Cardiac muscle cell (in vitro differentiated cells and primary cell): ENCODE data around the gene ZNF555. TPM values are rescaled to one million over a fixed set of nuclear protein-coding genes. Genes with fewer than 3 reads are reported as not detected.
"Not testable (repeated sequence)": the region's sequence is repeated elsewhere in the genome, so short reads cannot be mapped to it uniquely, and the experiment has no call there.

Experiments used
- DNase-seq, 2 donors: peaks; one replicate each; pipeline versions ENCODE4 v3.0.0 to v3.0.0-alpha.2; 2010 to 2017; ENCODE audit warnings: low read depth in 1 of 2, low spot score in 1 of 2
- H3K27ac ChIP-seq: fragments of 200-600 bp; sonication (generic); 2 replicates; pipeline ENCODE4 v1.5.1; 2016
- H3K27me3 ChIP-seq: fragments of 200-600 bp; sonication (generic); 2 replicates; pipeline ENCODE4 v1.6.0; 2016; ENCODE audit warnings: control low read depth
- H3K36me3 ChIP-seq: fragments of 200-600 bp; sonication (generic); 2 replicates; pipeline ENCODE4 v1.5.1; 2016; ENCODE audit warnings: control low read depth
- H3K4me1 ChIP-seq: fragments of 200-600 bp; sonication (generic); 2 replicates; pipeline ENCODE4 v1.8.1; 2017; ENCODE audit warnings: low read depth, mild to moderate bottlenecking, mixed run types
- H3K4me3 ChIP-seq: fragments of 200-600 bp; sonication (generic); 2 replicates; pipeline ENCODE4 v1.5.1; 2016; ENCODE audit warnings: mild to moderate bottlenecking
- H3K9me3 ChIP-seq: fragments of 200-600 bp; sonication (generic); 2 replicates; pipeline ENCODE4 v1.5.1; 2017; ENCODE audit warnings: low read depth, mild to moderate bottlenecking, control low read depth
- polyA plus RNA-seq: library from polyadenylated mRNA; unstranded; fragments of >200 nt; fragmentation: Nextera tagmentation; extraction: Ambion mirVana; gene quantifications from 2 replicates; pipeline ENCODE4 v1.2.1, GENCODE V29; 2016
- total RNA-seq: library from RNA; depleted of rRNA; stranded (reverse); fragments of >200 nt; gene quantifications from 2 replicates; pipeline ENCODE4 v1.2.3, GENCODE V29; 2016
- TF ChIP-seq, protein P1 (sequence below): IDR thresholded peaks from 2 replicates; pipeline ENCODE4 v1.5.1; 2012; ENCODE audit warnings: low read depth, mild to moderate bottlenecking, low read length

Gene ZNF555
- total and polyA plus RNA-seq, 2 experiments from 2014 or later, result 9.0 to 9.5 TPM

DNA sequence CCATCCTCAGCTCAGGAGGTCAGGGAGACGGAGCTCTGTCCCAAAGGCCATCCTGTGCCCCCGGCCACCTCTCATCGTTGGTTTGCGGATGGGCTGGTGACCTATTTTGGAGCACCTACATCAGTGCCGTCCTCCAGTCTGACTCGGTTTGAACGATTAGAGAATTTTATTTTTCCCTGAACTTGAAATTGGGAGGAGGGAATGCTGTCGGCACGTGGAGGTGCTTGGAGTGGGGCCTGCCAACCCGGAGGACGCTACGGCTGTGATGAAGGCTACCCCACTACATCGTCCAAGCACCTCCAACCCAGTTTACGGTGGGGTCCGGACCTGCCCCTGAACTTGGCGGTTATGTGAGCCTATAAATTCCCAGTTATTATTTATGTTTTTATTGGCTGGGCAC lies 24.6 kb upstream of the ZNF555 start:
- TF ChIP-seq, protein P1, sequence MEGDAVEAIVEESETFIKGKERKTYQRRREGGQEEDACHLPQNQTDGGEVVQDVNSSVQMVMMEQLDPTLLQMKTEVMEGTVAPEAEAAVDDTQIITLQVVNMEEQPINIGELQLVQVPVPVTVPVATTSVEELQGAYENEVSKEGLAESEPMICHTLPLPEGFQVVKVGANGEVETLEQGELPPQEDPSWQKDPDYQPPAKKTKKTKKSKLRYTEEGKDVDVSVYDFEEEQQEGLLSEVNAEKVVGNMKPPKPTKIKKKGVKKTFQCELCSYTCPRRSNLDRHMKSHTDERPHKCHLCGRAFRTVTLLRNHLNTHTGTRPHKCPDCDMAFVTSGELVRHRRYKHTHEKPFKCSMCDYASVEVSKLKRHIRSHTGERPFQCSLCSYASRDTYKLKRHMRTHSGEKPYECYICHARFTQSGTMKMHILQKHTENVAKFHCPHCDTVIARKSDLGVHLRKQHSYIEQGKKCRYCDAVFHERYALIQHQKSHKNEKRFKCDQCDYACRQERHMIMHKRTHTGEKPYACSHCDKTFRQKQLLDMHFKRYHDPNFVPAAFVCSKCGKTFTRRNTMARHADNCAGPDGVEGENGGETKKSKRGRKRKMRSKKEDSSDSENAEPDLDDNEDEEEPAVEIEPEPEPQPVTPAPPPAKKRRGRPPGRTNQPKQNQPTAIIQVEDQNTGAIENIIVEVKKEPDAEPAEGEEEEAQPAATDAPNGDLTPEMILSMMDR, result no peak
- Histone ChIP-seq H3K4me3 (no peak overlapping the region), H3K27ac (no peak overlapping the region), H3K4me1 (no peaks in the 10 kb centered on the region), H3K27me3 (no peaks in the 10 kb centered on the region), H3K9me3 (no peaks in the 10 kb centered on the region), H3K36me3 (peaks cover 5% of the 10 kb centered on the region)
- DNase-seq, result no peak

DNA sequence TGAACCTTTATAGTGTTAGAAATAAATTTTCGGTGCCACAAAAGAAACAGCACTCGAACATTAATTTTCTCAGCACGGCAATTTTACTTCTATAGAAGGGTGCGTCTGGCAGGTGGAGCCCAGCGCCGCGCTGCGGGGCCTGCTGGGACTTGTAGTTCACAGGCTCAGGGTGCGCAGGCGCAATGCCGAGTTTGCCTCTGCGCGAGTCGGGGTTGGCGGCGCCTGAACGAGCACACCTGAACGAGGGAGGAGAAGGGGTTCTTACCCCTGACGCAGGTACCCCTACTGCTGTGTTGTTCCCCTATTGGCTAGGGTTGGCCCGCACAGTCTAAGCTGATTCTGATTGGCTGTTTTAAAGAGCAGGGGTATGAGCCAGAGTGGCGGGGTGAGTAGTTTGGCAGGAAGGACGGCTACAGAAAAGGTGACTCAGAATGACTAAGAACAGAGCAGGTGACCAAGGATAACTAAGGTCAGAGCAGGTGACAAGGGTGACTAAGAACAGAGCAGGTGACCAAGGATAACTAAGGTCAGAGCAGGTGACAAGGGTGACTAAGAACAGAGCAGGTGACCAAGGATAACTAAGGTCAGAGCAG lies 23.9 kb upstream of the ZNF555 start:
- H3K27ac ChIP-seq, H3K4me3 ChIP-seq, H3K9me3 ChIP-seq, DNase-seq, H3K4me1 ChIP-seq, H3K27me3 ChIP-seq, H3K36me3 ChIP-seq: not testable (repeated sequence)

DNA sequence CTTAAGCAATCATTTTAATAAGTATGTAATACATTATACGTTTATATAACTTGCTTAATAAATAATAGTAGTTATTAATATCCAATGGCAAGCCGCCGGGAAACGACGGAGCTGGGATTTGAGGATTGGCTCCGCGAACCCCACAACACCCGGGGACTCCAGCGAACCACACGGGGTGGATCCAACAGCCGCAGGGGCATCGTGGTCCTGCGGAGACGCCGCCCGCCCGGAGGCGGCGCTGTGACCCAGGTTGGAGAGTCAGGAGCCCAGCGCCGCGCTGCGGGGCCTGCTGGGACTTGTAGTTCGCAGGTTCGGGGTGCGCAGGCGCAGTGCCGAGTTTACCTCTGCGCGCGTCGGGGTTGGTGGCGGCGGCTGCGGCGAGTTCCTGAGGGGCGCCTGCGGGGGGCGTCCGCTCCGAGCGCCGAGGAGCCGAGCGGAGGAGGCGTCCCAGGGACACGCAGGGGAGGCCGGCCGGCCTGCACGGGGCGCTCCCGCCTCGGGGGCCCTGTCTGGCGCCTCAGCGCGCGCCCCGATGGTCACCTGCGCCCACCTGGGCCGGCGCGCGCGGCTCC lies 21.6 kb upstream of the ZNF555 start, which contains the start of gene ZNF554:
Gene ZNF554 (plus strand): TSS at position 329 of the 572 bp plus-strand sequence. CDS start 204 bp downstream, at position 533.
- no peaks in the 10 kb centered on the region for H3K4me1 ChIP-seq
- DNase-seq, result peak; percentile 97 to 99
- peak within 1 kb of the TSS; percentile 83 for H3K27ac ChIP-seq
- peak within 1 kb of the TSS; percentile 78 for H3K4me3 ChIP-seq
- no peaks in the 10 kb centered on the region for H3K27me3 ChIP-seq
- peaks cover under 1% of the 10 kb centered on the region for H3K36me3 ChIP-seq
- TF ChIP-seq, protein P1, result peak; percentile 96
- H3K9me3 ChIP-seq, result no peaks in the 10 kb centered on the region

DNA sequence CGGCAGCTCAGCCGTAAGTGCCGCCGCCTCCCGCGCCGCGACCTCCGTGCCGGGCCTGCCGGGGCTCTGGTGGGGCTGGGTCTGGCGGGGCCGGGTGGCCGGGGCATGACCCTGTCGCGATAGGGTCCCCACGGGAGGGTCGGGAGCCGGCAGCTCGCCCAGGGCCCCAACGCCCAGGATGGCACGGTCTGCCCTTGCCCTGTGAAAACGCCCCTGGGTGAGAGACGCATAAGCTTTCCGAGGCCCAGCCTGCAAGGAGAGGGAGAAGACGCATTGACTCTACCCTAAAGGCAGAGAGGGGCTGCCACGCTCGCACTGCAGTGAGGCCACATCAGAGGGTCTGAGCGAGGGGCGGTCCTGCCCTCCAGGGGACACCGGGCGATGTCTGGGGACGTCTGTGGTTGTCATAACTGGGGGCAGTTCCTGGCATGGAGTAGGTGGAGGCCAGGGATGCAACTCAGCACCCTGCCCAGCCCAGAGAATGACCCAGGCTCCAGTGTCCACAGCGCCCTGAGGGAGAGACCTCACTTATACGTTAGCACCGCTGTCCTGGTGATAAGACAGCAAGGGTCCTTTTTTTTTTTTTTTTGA lies 21.1 kb upstream of the ZNF555 start:
- Histone ChIP-seq H3K9me3 (no peaks in the 10 kb centered on the region), H3K4me3 (peak overlapping the region; percentile 78), H3K27me3 (no peaks in the 10 kb centered on the region), H3K4me1 (no peaks in the 10 kb centered on the region), H3K36me3 (no peaks in the 10 kb centered on the region), H3K27ac (peak overlapping the region; percentile 83)
- TF ChIP-seq, protein P1, result no peak
- DNase-seq, result peak in 1 of 2 donors; percentile 52

DNA sequence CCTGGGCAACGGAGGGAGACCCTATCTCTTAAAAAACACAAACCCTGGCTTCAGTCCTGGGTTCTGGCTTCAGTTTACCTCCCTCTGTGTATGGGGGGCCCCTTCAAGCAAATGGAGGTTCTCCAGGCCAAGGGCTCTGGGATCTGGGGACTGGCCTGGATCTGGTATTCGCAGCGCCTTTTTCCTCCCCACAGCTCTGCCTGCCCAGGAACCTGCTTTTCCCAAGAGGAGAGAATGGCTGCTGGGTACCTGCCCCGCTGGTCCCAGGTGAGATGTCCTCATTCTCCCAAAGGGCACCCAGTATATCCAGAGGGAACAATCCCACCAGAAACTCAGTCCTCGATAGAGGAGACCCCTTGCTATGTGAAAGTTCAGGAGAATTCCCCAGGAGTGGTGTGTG lies 18.4 kb upstream of the ZNF555 start:
- Histone ChIP-seq H3K4me3 (no peak overlapping the region), H3K9me3 (no peaks in the 10 kb centered on the region), H3K27me3 (no peaks in the 10 kb centered on the region), H3K4me1 (no peaks in the 10 kb centered on the region), H3K36me3 (peaks cover 4% of the 10 kb centered on the region), H3K27ac (no peak overlapping the region)
- TF ChIP-seq, protein P1, result no peak
- DNase-seq, result no peak

DNA sequence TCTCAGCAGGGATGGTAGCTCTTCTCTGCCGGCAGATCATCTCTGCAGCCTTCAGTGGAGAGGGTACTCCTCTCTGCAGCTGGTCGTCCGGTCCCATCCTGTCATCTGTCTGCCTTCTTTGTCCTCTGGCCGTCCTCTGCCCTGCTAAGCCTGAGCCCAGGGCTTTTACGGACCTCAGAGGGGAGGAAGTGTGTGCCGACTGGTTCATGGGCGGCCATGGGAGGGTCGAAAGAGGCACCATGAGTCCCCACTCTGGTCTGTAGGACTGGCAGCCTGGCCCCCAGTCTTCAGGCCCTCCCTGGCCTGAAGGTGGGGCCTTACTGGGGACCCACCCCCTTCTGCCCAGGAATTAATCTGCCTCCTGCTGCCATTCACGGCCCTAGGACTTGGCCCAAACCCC lies 17.6 kb upstream of the ZNF555 start:
- Histone ChIP-seq H3K27me3 (no peaks in the 10 kb centered on the region), H3K4me1 (no peaks in the 10 kb centered on the region), H3K4me3 (no peak overlapping the region), H3K27ac (no peak overlapping the region), H3K36me3 (peaks cover 4% of the 10 kb centered on the region), H3K9me3 (no peaks in the 10 kb centered on the region)
- DNase-seq, result no peak
- TF ChIP-seq, protein P1, result no peak
